C4-2B (cell line): ENCODE data around the gene DUOX1.
"Not testable (repeated sequence)": the region's sequence is repeated elsewhere in the genome, so short reads cannot be mapped to it uniquely, and the experiment has no call there.

Source experiments
- CTCF ChIP-seq: fragments of 450-650 bp; conservative IDR thresholded peaks from 2 replicates; pipeline ENCODE4 v1.5.1; 2017; ENCODE audit warnings: mild to moderate bottlenecking
- ZFX ChIP-seq: fragments of 450-650 bp; IDR thresholded peaks from 2 replicates; pipeline ENCODE4 v1.6.1; 2017

- not testable (repeated sequence) for TF ChIP-seq CTCF, ZFX
Observed at GRCh38 chr15:45082412-45082811, 47.4 kb upstream of the DUOX1 start.
